H1 (cell line): Measurements from ENCODE around the gene ZNF613. TPM values are rescaled to one million over a fixed set of nuclear protein-coding genes. Genes with fewer than 3 reads are reported as not detected.

Experiments
- BACH1 ChIP-seq: IDR thresholded peaks from 2 replicates; pipeline ENCODE4 v1.6.1; 2012; ENCODE audit warnings: low read length, improper control_type of control experiment
- CBX8 ChIP-seq: fragments of 300-800, 300-1000 bp; sonication (generic); IDR thresholded peaks from 2 replicates; pipeline ENCODE4 v1.7.1; 2016; ENCODE audit warnings: low read depth, low read length, borderline replicate concordance
- CHD1 ChIP-seq: IDR thresholded peaks from 2 replicates; pipeline ENCODE4 v1.6.1; 2012; ENCODE audit warnings: low read depth, low read length, improper control_type of control experiment
- CHD2 ChIP-seq: IDR thresholded peaks from 2 replicates; pipeline ENCODE4 v1.6.1; 2012; ENCODE audit warnings: low read length, improper control_type of control experiment
- EP300 ChIP-seq, 2 experiments: IDR thresholded peaks; 1 replicate in 1 of 2; 2 replicates in 1 of 2; pipeline ENCODE4 v1.6.1; 2011 to 2012; ENCODE audit warnings: low read depth in 2 of 2, low read length in 2 of 2, mild to moderate bottlenecking in 2 of 2, borderline replicate concordance in 1 of 2, inconsistent platforms in 1 of 2, moderate library complexity in 1 of 2
- HDAC6 ChIP-seq: IDR thresholded peaks from one replicate; pipeline ENCODE4 v1.7.1; 2012; ENCODE audit warnings: low read depth, mild to moderate bottlenecking, inconsistent platforms, low read length, moderate library complexity
- JUN ChIP-seq: IDR thresholded peaks from 2 replicates; pipeline ENCODE4 v1.6.1; 2011; ENCODE audit warnings: low read depth, mild to moderate bottlenecking, improper control_type of control experiment, low read length
- KDM4A ChIP-seq: IDR thresholded peaks from one replicate; pipeline ENCODE4 v1.7.1; 2012; ENCODE audit warnings: low read depth, mild to moderate bottlenecking, moderate library complexity, low read length, inconsistent platforms; ENCODE audit not compliant: severe bottlenecking
- KDM5A ChIP-seq: fragments of 200-600 bp; IDR thresholded peaks from 2 replicates; pipeline ENCODE4 v1.7.1; 2012; ENCODE audit warnings: mild to moderate bottlenecking, low read length, inconsistent platforms, mixed read lengths
- MAFK ChIP-seq: IDR thresholded peaks from 2 replicates; pipeline ENCODE4 v1.6.1; 2012; ENCODE audit warnings: low read depth, mild to moderate bottlenecking, improper control_type of control experiment, low read length
- MAX ChIP-seq: IDR thresholded peaks from 2 replicates; pipeline ENCODE4 v1.6.1; 2012; ENCODE audit warnings: inconsistent platforms
- NANOG ChIP-seq: IDR thresholded peaks from 2 replicates; pipeline ENCODE4 v1.6.1; 2011; ENCODE audit warnings: low read length, low read depth, mild to moderate bottlenecking, inconsistent platforms; ENCODE audit not compliant: insufficient read depth, poor library complexity, severe bottlenecking
- PHF8 ChIP-seq: fragments of 200-600 bp; sonication (generic); conservative IDR thresholded peaks from 2 replicates; pipeline ENCODE4 v1.7.1; 2012; ENCODE audit warnings: low read depth, mild to moderate bottlenecking, inconsistent platforms, low read length, moderate library complexity
- POLR2A ChIP-seq, 2 experiments: IDR thresholded peaks; 1 replicate in 1 of 2; 2 replicates in 1 of 2; pipeline ENCODE4 v1.6.1; 2011; ENCODE audit warnings: low read depth in 2 of 2, low read length in 2 of 2, mild to moderate bottlenecking in 2 of 2; ENCODE audit errors: control extremely low read depth in 1 of 2
- RBBP5 ChIP-seq: IDR thresholded peaks from 2 replicates; pipeline ENCODE4 v1.7.1; 2012; ENCODE audit warnings: low read depth, mild to moderate bottlenecking, inconsistent platforms, low read length, moderate library complexity, borderline replicate concordance
- RXRA ChIP-seq: IDR thresholded peaks from 2 replicates; pipeline ENCODE4 v1.6.1; 2011; ENCODE audit warnings: low read depth, mild to moderate bottlenecking, low read length, moderate library complexity; ENCODE audit not compliant: insufficient read depth
- SIN3A ChIP-seq, 2 experiments: IDR thresholded peaks in 1 of 2; conservative IDR thresholded peaks in 1 of 2; 2 replicates each; pipeline ENCODE4 v1.6.1; 2011 to 2012; ENCODE audit warnings: low read length in 2 of 2, improper control_type of control experiment in 1 of 2, low read depth in 1 of 2, mild to moderate bottlenecking in 1 of 2
- SIRT6 ChIP-seq: IDR thresholded peaks from one replicate; pipeline ENCODE4 v1.7.1; 2012; ENCODE audit warnings: low read length, inconsistent platforms
- SIX5 ChIP-seq: IDR thresholded peaks from 2 replicates; pipeline ENCODE4 v1.6.1; 2011; ENCODE audit warnings: mild to moderate bottlenecking, low read depth, low read length
- SRF ChIP-seq: IDR thresholded peaks from 2 replicates; pipeline ENCODE4 v1.6.1; 2011; ENCODE audit warnings: mild to moderate bottlenecking, low read depth, low read length, moderate library complexity
- SUZ12 ChIP-seq: fragments of 200-600 bp; sonication (generic); IDR thresholded peaks from 2 replicates; pipeline ENCODE4 v1.6.1; 2012; ENCODE audit warnings: mild to moderate bottlenecking, inconsistent platforms, low read length, moderate library complexity, mixed read lengths
- TAF1 ChIP-seq: IDR thresholded peaks from 2 replicates; pipeline ENCODE4 v1.6.1; 2011; ENCODE audit warnings: mild to moderate bottlenecking, low read depth, low read length
- TAF7 ChIP-seq: optimal IDR thresholded peaks from 2 replicates; pipeline ENCODE3; 2011; ENCODE audit warnings: low read depth, mild to moderate bottlenecking, inconsistent platforms, low read length, moderate library complexity, borderline replicate concordance
- TCF12 ChIP-seq: IDR thresholded peaks from 2 replicates; pipeline ENCODE4 v1.6.1; 2011; ENCODE audit warnings: low read depth, mild to moderate bottlenecking, low read length
- polyA plus RNA-seq, 7 experiments: library from polyadenylated mRNA; depleted of rRNA in 3 of 7; stranded (reverse) in 5 of 7; unstranded in 2 of 7; fragments of >200 nt in 5 of 7; fragments of 200-250 nt in 2 of 7; gene quantifications; 1 replicate in 5 of 7; 2 replicates in 1 of 7; 4 replicates in 1 of 7; pipeline versions ENCODE4 v1.2.1 to v1.2.3, GENCODE V29; 2011 to 2013; ENCODE audit warnings: missing spikeins in 2 of 7, mixed read lengths in 2 of 7
- total RNA-seq: library from RNA; stranded (reverse); fragmentation: NEBNext Ultra II Directional; extraction: Animal tissue kit (Norgen Biotek cat#: 25700); gene quantifications from 2 replicates; pipeline ENCODE4 v1.2.1, GENCODE V29; 2021

The ZNF613 gene
- total and polyA plus RNA-seq, 2 of the 8 experiments (the other 6 are each of a cell fraction or from before 2014, with no cell fraction given), result 4.7 to 14.2 TPM

GRCh38 chr19:51926784-51927741 is at the start of gene ZNF613 (continued):
- TF ChIP-seq RBBP5, result peak; percentile 66
- TF ChIP-seq PHF8, result peak; percentile 68
- TF ChIP-seq EP300 (IDR thresholded peaks at IDR 0.05; ENCODE audit: borderline replicate concordance in 1 of 2, low read depth in 2 of 2, low read length in 2 of 2), result no peak
- no peak for TF ChIP-seq MAFK
- no peak for TF ChIP-seq SIRT6
- peak; percentile 60 for TF ChIP-seq TAF7
- peak; percentile 59; the same call in 1 of the 2 replicates for TF ChIP-seq CHD2
- TF ChIP-seq KDM4A, result peak; percentile 85
- TF ChIP-seq POLR2A (IDR thresholded peaks at IDR 0.05; ENCODE audit: control extremely low read depth in 1 of 2, low read depth in 2 of 2, low read length in 2 of 2), result peak; percentile 40 to 73; a peak in 1 of 3 replicates
- TF ChIP-seq SRF, result no peak
- no peak for TF ChIP-seq RXRA
- TF ChIP-seq HDAC6, result no peak
- no peak; the same call in 1 of the 2 replicates for TF ChIP-seq MAX
- no peak for TF ChIP-seq CHD1
- no peak for TF ChIP-seq JUN
- TF ChIP-seq TCF12, result no peak
- peak; percentile 60; the same call in 1 of the 2 replicates for TF ChIP-seq TAF1
- no peak for TF ChIP-seq KDM5A
- no peak for TF ChIP-seq NANOG
- TF ChIP-seq BACH1, result no peak; the same call in none of the 2 replicates
- peak; percentile 25; the same call in 1 of the 2 replicates for TF ChIP-seq SIX5
- no peak for TF ChIP-seq CBX8
- no peak for TF ChIP-seq SUZ12
- TF ChIP-seq SIN3A (conservative IDR thresholded peaks at IDR 0.05 in 1 of 2, IDR thresholded peaks at IDR 0.05 in 1 of 2; ENCODE audit: low read depth in 1 of 2, low read length in 2 of 2), result peak in 1 of 2 experiments; percentile 78; a peak in 1 of 4 replicates
